GM23338 (cell line): ENCODE measurements around the gene SIX5. TPM values are rescaled to one million over a fixed set of nuclear protein-coding genes. Genes with fewer than 3 reads are reported as not detected.

Experiments
- ATAC-seq: fragments of 200-7000 bp; cut with Tn5 transposase; 3 replicates; pipeline ENCODE4 v1.9.1; 2020
- DNase-seq: peaks from one replicate; pipeline ENCODE4 v3.0.0-alpha.2; 2015; ENCODE audit warnings: low spot score
- H2AFZ ChIP-seq: fragments of 200-600 bp; sonication (generic); 2 replicates; pipeline ENCODE4 v1.8.0; 2016; ENCODE audit warnings: antibody characterized with exemption, mild to moderate bottlenecking, moderate library complexity
- H3F3A ChIP-seq: fragments of 200-600 bp; sonication (generic); replicated peaks from 2 replicates; pipeline ENCODE4 v1.8.0; 2017; ENCODE audit warnings: antibody characterized with exemption, mixed run types, low read depth
- H3K27ac ChIP-seq: fragments of 200-600 bp; sonication (generic); 2 replicates; pipeline ENCODE4 v1.6.1; 2016; ENCODE audit warnings: low read depth
- H3K27me3 ChIP-seq: fragments of 200-600 bp; sonication (generic); 2 replicates; pipeline ENCODE4 v1.8.0; 2016; ENCODE audit warnings: mild to moderate bottlenecking, mixed run types, moderate library complexity; ENCODE audit not compliant: insufficient read depth
- H3K36me3 ChIP-seq: fragments of 200-600 bp; sonication (generic); 2 replicates; pipeline ENCODE4 v1.8.0; 2016; ENCODE audit warnings: mild to moderate bottlenecking; ENCODE audit not compliant: insufficient read depth
- H3K4me1 ChIP-seq: fragments of 200-600 bp; sonication (generic); 2 replicates; pipeline ENCODE4 v1.8.0; 2016; ENCODE audit warnings: mild to moderate bottlenecking, moderate library complexity; ENCODE audit not compliant: insufficient read depth
- H3K4me2 ChIP-seq: fragments of 200-600 bp; sonication (generic); 2 replicates; pipeline ENCODE4 v1.7.1; 2017; ENCODE audit warnings: mixed run types
- H3K4me3 ChIP-seq: fragments of 200-600 bp; sonication (generic); 2 replicates; pipeline ENCODE4 v1.6.1; 2016; ENCODE audit warnings: mixed run types
- H3K79me2 ChIP-seq: fragments of 200-600 bp; sonication (generic); replicated peaks from 2 replicates; pipeline ENCODE4 v1.8.0; 2017; ENCODE audit warnings: mild to moderate bottlenecking; ENCODE audit not compliant: insufficient read depth
- H3K9me2 ChIP-seq: fragments of 200-600 bp; sonication (generic); 2 replicates; pipeline ENCODE4 v1.8.0; 2017; ENCODE audit not compliant: insufficient read depth
- H4K20me1 ChIP-seq: fragments of 200-600 bp; sonication (generic); replicated peaks from 2 replicates; pipeline ENCODE4 v1.8.0; 2017; ENCODE audit warnings: mild to moderate bottlenecking; ENCODE audit not compliant: insufficient read depth
- H3K27ac Mint-ChIP-seq: 2 replicates; pipeline ENCODE4 v1.8.0; 2020; ENCODE audit warnings: inconsistent platforms, mild to moderate bottlenecking, moderate library complexity, mixed read lengths
- H3K27me3 Mint-ChIP-seq: 3 replicates; pipeline ENCODE4 v1.8.0; 2022; ENCODE audit warnings: low read depth, mild to moderate bottlenecking, moderate library complexity, mixed read lengths, inconsistent platforms; ENCODE audit not compliant: insufficient read depth, poor library complexity
- H3K36me3 Mint-ChIP-seq: 3 replicates; pipeline ENCODE4 v1.8.0; 2021; ENCODE audit warnings: low read depth, mild to moderate bottlenecking, inconsistent platforms, moderate library complexity, mixed read lengths
- H3K4me1 Mint-ChIP-seq: 3 replicates; pipeline ENCODE4 v1.8.0; 2020; ENCODE audit warnings: mild to moderate bottlenecking, inconsistent platforms, mixed read lengths
- H3K4me3 Mint-ChIP-seq: 3 replicates; pipeline ENCODE4 v1.8.0; 2021; ENCODE audit warnings: moderate library complexity, mild to moderate bottlenecking, inconsistent platforms, mixed read lengths
- H3K9me3 Mint-ChIP-seq: 3 replicates; pipeline ENCODE4 v1.8.0; 2020; ENCODE audit warnings: moderate library complexity, mild to moderate bottlenecking, inconsistent platforms, mixed read lengths
- CREB1 ChIP-seq: fragments of 250-450 bp; sonication (Bioruptor Pico); IDR thresholded peaks from 2 replicates; pipeline ENCODE4 v1.5.0; 2020; ENCODE audit warnings: low read depth, mild to moderate bottlenecking, moderate library complexity
- EZH2 ChIP-seq: fragments of 200-600 bp; sonication (generic); IDR thresholded peaks from one replicate; pipeline ENCODE4 v1.8.0; 2017; ENCODE audit warnings: antibody characterized with exemption, mild to moderate bottlenecking, low read depth; ENCODE audit not compliant: unreplicated experiment
- EZH2phosphoT487 ChIP-seq: fragments of 200-600 bp; sonication (generic); IDR thresholded peaks from one replicate; pipeline ENCODE4 v1.8.1; 2018; ENCODE audit warnings: antibody characterized with exemption; ENCODE audit not compliant: unreplicated experiment
- JUNB ChIP-seq: IDR thresholded peaks from one replicate; pipeline ENCODE4 v1.6.1; 2016; ENCODE audit warnings: antibody characterized with exemption; ENCODE audit not compliant: unreplicated experiment
- NANOG ChIP-seq: IDR thresholded peaks from 2 replicates; pipeline ENCODE4 v1.6.1; 2016; ENCODE audit warnings: antibody characterized with exemption, borderline replicate concordance
- REST ChIP-seq: IDR thresholded peaks from one replicate; pipeline ENCODE4 v1.6.1; 2018; ENCODE audit warnings: antibody characterized with exemption; ENCODE audit not compliant: unreplicated experiment
- STAT1 ChIP-seq: IDR thresholded peaks from one replicate; pipeline ENCODE4 v1.6.1; 2016; ENCODE audit warnings: antibody characterized with exemption; ENCODE audit not compliant: unreplicated experiment
- ZNF462 ChIP-seq: fragments of 250-450 bp; sonication (Bioruptor Pico); IDR thresholded peaks from 2 replicates; pipeline ENCODE4 v1.5.0; 2020; ENCODE audit warnings: mild to moderate bottlenecking, moderate library complexity
- polyA plus RNA-seq: library from polyadenylated mRNA; unstranded; fragments of >200 nt; fragmentation: Nextera tagmentation; extraction: Ambion mirVana; gene quantifications from 2 replicates; pipeline ENCODE4 v1.2.1, GENCODE V29; 2016
- total RNA-seq: library from RNA; depleted of rRNA; stranded (reverse); fragments of >200 nt; shearing (Covaris generic); gene quantifications from 2 replicates; pipeline ENCODE4 v1.2.3, GENCODE V29; 2014

The SIX5 gene
- total and polyA plus RNA-seq, 2 experiments from 2014 or later, result 10.1 to 22.6 TPM

GRCh38 chr19:45777395-45777961, 8.4 kb upstream of the SIX5 start:
- Histone ChIP-seq H3K27ac (no peak overlapping the region), H3K4me1 (peaks cover 23% of the 10 kb centered on the region), H3K36me3 (0 out of 2 replicates have a peak, but pooled peaks cover 3% of the 10 kb centered on the region), H3F3A (peaks cover 22% of the 10 kb centered on the region; the same call in 1 of the 2 replicates), H3K9me2 (no peaks in the 10 kb centered on the region), H3K79me2 (no peaks in the 10 kb centered on the region), H3K4me2 (no peak overlapping the region), H2AFZ (no peak overlapping the region), H3K27me3 (peaks cover 8% of the 10 kb centered on the region), H4K20me1 (peaks cover 10% of the 10 kb centered on the region), H3K4me3 (no peak overlapping the region)
- H3K9me3 Mint-ChIP-seq, result no peaks in the 10 kb centered on the region; the same call in 2 of the 3 replicates
- no peak overlapping the region for H3K4me3 Mint-ChIP-seq
- DNase-seq (no peak), ATAC-seq (no peak)
- H3K27ac Mint-ChIP-seq, result no peak overlapping the region
- TF ChIP-seq CREB1 (no peak), ZNF462 (CRISPR knock-in tag) (no peak), JUNB (no peak), STAT1 (no peak), EZH2phosphoT487 (no peak), REST (no peak), EZH2 (no peak), NANOG (no peak)
- H3K36me3 Mint-ChIP-seq, result peaks cover 41% of the 10 kb centered on the region
- peaks cover 33% of the 10 kb centered on the region for H3K27me3 Mint-ChIP-seq
- H3K4me1 Mint-ChIP-seq, result peaks cover 25% of the 10 kb centered on the region
